H1 (cell line): ENCODE results near the gene RAET1G. TPM values are rescaled to one million over a fixed set of nuclear protein-coding genes. Genes with fewer than 3 reads are reported as not detected.

Source experiments
- CTCF ChIA-PET: fragments of 300-600 bp; sonication (Branson Sonifier 250); formaldehyde crosslinking; loops from one replicate; lab custom pipeline; 2021; ENCODE audit not compliant: partially characterized antibody; lab: Charles Lee
- POLR2A ChIA-PET: fragments of 300-600 bp; sonication (Branson Sonifier 250); formaldehyde crosslinking; loops from one replicate; lab custom pipeline; 2021; ENCODE audit warnings: inconsistent platforms; ENCODE audit not compliant: partially characterized antibody; lab: Charles Lee
- DNase-seq, 2 experiments: peaks; one replicate each; pipeline versions ENCODE4 v3.0.0 to v3.0.0-alpha.2; 2010 to 2022; ENCODE audit warnings: low spot score in 2 of 2, low read depth in 1 of 2, mixed read lengths in 1 of 2
- FAIRE-seq: peaks from 2 replicates; lab custom pipeline; 2011; peaks lifted over from hg19 to GRCh38; lab: Jason Lieb, UNC
- H2AFZ ChIP-seq: 2 replicates; pipeline ENCODE4 v1.8.1; 2012; ENCODE audit warnings: low read length, inconsistent platforms
- H2AK5ac ChIP-seq: 2 replicates; pipeline ENCODE4 v1.6.1; 2013; ENCODE audit warnings: low read depth, low read length
- H2BK120ac ChIP-seq: replicated peaks from 2 replicates; pipeline ENCODE3; 2013; ENCODE audit warnings: low read depth, low read length, inconsistent platforms
- H2BK12ac ChIP-seq: 2 replicates; pipeline ENCODE4 v1.6.1; 2013; ENCODE audit warnings: low read depth, low read length
- H2BK15ac ChIP-seq: 2 replicates; pipeline ENCODE4 v1.6.1; 2013; ENCODE audit warnings: low read length
- H2BK20ac ChIP-seq: 2 replicates; pipeline ENCODE4 v1.6.1; 2013; ENCODE audit warnings: low read length
- H2BK5ac ChIP-seq: 2 replicates; pipeline ENCODE4 v1.6.1; 2013; ENCODE audit warnings: low read depth, low read length
- H3K14ac ChIP-seq: 2 replicates; pipeline ENCODE4 v1.6.1; 2013; ENCODE audit warnings: inconsistent platforms; ENCODE audit not compliant: insufficient read length
- H3K18ac ChIP-seq: 2 replicates; pipeline ENCODE4 v1.6.1; 2013; ENCODE audit warnings: low read length; ENCODE audit errors: extremely low read depth
- H3K23ac ChIP-seq: 2 replicates; pipeline ENCODE4 v1.6.1; 2013; ENCODE audit warnings: inconsistent platforms; ENCODE audit not compliant: insufficient read length
- H3K23me2 ChIP-seq: 2 replicates; pipeline ENCODE4 v1.6.1; 2013; ENCODE audit warnings: low read depth, low read length
- H3K27ac ChIP-seq: 2 replicates; pipeline ENCODE4 v1.6.1; 2011; ENCODE audit warnings: low read depth, low read length, inconsistent platforms
- H3K27me3 ChIP-seq, 4 experiments: replicated peaks in 1 of 4; 1 replicate in 1 of 4; 2 replicates in 3 of 4; pipeline versions ENCODE4 v1.6.1 to v1.8.1; 2011 to 2013; ENCODE audit warnings: low read length in 3 of 4, mild to moderate bottlenecking in 3 of 4, inconsistent platforms in 2 of 4, mixed read lengths in 2 of 4, moderate library complexity in 1 of 4; ENCODE audit not compliant: control insufficient read depth in 3 of 4, insufficient read depth in 3 of 4; ENCODE audit errors: extremely low read depth in 1 of 4
- H3K36me3 ChIP-seq, 4 experiments: 2 replicates each; pipeline versions ENCODE4 v1.6.1 to v1.8.1; 2011 to 2013; ENCODE audit warnings: mild to moderate bottlenecking in 4 of 4, low read length in 3 of 4, moderate library complexity in 2 of 4, control low read depth in 1 of 4, inconsistent platforms in 1 of 4; ENCODE audit not compliant: insufficient read depth in 4 of 4, control insufficient read depth in 2 of 4
- H3K4ac ChIP-seq: replicated peaks from 2 replicates; pipeline ENCODE3; 2013; ENCODE audit warnings: low read length, low read depth, mixed read lengths, inconsistent platforms; ENCODE audit not compliant: insufficient read length
- H3K4me1 ChIP-seq, 4 experiments: replicated peaks in 1 of 4; 1 replicate in 1 of 4; 2 replicates in 3 of 4; pipeline versions ENCODE4 v1.6.1 to v1.8.1; 2011 to 2013; ENCODE audit warnings: low read length in 3 of 4, inconsistent platforms in 2 of 4, mixed read lengths in 1 of 4; ENCODE audit not compliant: insufficient read depth in 4 of 4, control insufficient read depth in 3 of 4
- H3K4me2 ChIP-seq, 2 experiments: 2 replicates each; pipeline versions ENCODE4 v1.6.1 to v1.8.1; 2011 to 2013; ENCODE audit warnings: low read depth in 2 of 2, low read length in 2 of 2, control low read depth in 1 of 2, inconsistent platforms in 1 of 2, mild to moderate bottlenecking in 1 of 2; ENCODE audit not compliant: insufficient read depth in 1 of 2
- H3K4me3 ChIP-seq, 4 experiments: fragments of 200-600, 300-600 bp in 1 of 4; sonication (generic), shearing (Covaris generic), sonication (Bioruptor Twin) in 1 of 4; 2 replicates each; pipeline versions ENCODE4 v1.5.1 to v1.8.1; 2011 to 2016; ENCODE audit warnings: low read length in 4 of 4, low read depth in 3 of 4, control low read depth in 2 of 4, inconsistent platforms in 2 of 4, mild to moderate bottlenecking in 2 of 4, mixed read lengths in 1 of 4, moderate library complexity in 1 of 4; ENCODE audit not compliant: insufficient read depth in 2 of 4; ENCODE audit errors: extremely low read depth in 1 of 4
- H3K56ac ChIP-seq: replicated peaks from 2 replicates; pipeline ENCODE3; 2013; ENCODE audit warnings: low read depth, mild to moderate bottlenecking, mixed read lengths, low read length, inconsistent platforms; ENCODE audit not compliant: insufficient read length
- H3K79me1 ChIP-seq: 2 replicates; pipeline ENCODE4 v1.6.1; 2013; ENCODE audit warnings: low read depth, low read length, control low read depth
- H3K79me2 ChIP-seq, 2 experiments: 2 replicates each; pipeline versions ENCODE4 v1.6.1 to v1.8.1; 2012 to 2013; ENCODE audit warnings: low read length in 2 of 2, mild to moderate bottlenecking in 2 of 2, inconsistent platforms in 1 of 2; ENCODE audit not compliant: insufficient read depth in 2 of 2, control insufficient read depth in 1 of 2
- H3K9ac ChIP-seq, 4 experiments: replicated peaks in 1 of 4; 1 replicate in 1 of 4; 2 replicates in 3 of 4; pipeline versions ENCODE4 v1.6.1 to v1.8.1; 2011 to 2013; ENCODE audit warnings: low read depth in 3 of 4, low read length in 3 of 4, control low read depth in 2 of 4, mild to moderate bottlenecking in 2 of 4, moderate library complexity in 2 of 4, inconsistent platforms in 1 of 4; ENCODE audit errors: extremely low read depth in 1 of 4
- H3K9me3 ChIP-seq, 2 experiments: 2 replicates each; pipeline versions ENCODE4 v1.6.1 to v1.8.1; 2012 to 2013; ENCODE audit warnings: mild to moderate bottlenecking in 2 of 2, moderate library complexity in 2 of 2, control low read depth in 1 of 2, inconsistent platforms in 1 of 2, low read depth in 1 of 2, low read length in 1 of 2, mixed read lengths in 1 of 2; ENCODE audit not compliant: insufficient read depth in 2 of 2
- H4K20me1 ChIP-seq, 2 experiments: replicated peaks in 1 of 2; 2 replicates each; pipeline versions ENCODE3 to v1.8.1; 2011 to 2013; ENCODE audit warnings: inconsistent platforms in 2 of 2, low read length in 2 of 2, mild to moderate bottlenecking in 1 of 2; ENCODE audit not compliant: insufficient read depth in 2 of 2, control insufficient read depth in 1 of 2
- H4K5ac ChIP-seq: 2 replicates; pipeline ENCODE4 v1.6.1; 2013; ENCODE audit warnings: low read length, low read depth, mixed read lengths, inconsistent platforms; ENCODE audit not compliant: insufficient read length
- H4K8ac ChIP-seq: 2 replicates; pipeline ENCODE4 v1.8.0; 2013; ENCODE audit warnings: mild to moderate bottlenecking, moderate library complexity, low read length, inconsistent platforms; ENCODE audit not compliant: insufficient read depth; ENCODE audit errors: extremely low read depth
- H4K91ac ChIP-seq: replicated peaks from 2 replicates; pipeline ENCODE3; 2013; ENCODE audit warnings: low read length, mixed read lengths, inconsistent platforms; ENCODE audit not compliant: insufficient read length
- BACH1 ChIP-seq: IDR thresholded peaks from 2 replicates; pipeline ENCODE4 v1.6.1; 2012; ENCODE audit warnings: low read length, improper control_type of control experiment
- EGR1 ChIP-seq: IDR thresholded peaks from 2 replicates; pipeline ENCODE4 v1.6.1; 2011; ENCODE audit warnings: low read depth, low read length, borderline replicate concordance
- JUND ChIP-seq: IDR thresholded peaks from 2 replicates; pipeline ENCODE4 v1.6.1; 2011; ENCODE audit warnings: mild to moderate bottlenecking, improper control_type of control experiment, low read length
- MAFK ChIP-seq: IDR thresholded peaks from 2 replicates; pipeline ENCODE4 v1.6.1; 2012; ENCODE audit warnings: low read depth, mild to moderate bottlenecking, improper control_type of control experiment, low read length
- SIX5 ChIP-seq: IDR thresholded peaks from 2 replicates; pipeline ENCODE4 v1.6.1; 2011; ENCODE audit warnings: mild to moderate bottlenecking, low read depth, low read length
- SP2 ChIP-seq: IDR thresholded peaks from 2 replicates; pipeline ENCODE4 v1.6.1; 2012; ENCODE audit warnings: mild to moderate bottlenecking, low read length, inconsistent platforms
- SUZ12 ChIP-seq: fragments of 200-600 bp; sonication (generic); IDR thresholded peaks from 2 replicates; pipeline ENCODE4 v1.6.1; 2012; ENCODE audit warnings: mild to moderate bottlenecking, inconsistent platforms, low read length, moderate library complexity, mixed read lengths
- WGBS, 2 experiments: shearing (Covaris generic) in 1 of 2; methylation state at CpG; one replicate each; pipeline versions ENCODE4 v1.1.6 to v1.1.7; 2013 to 2015; ENCODE audit warnings: low lambda C conversion rate in 2 of 2, mixed read lengths in 2 of 2, inconsistent platforms in 1 of 2, low coverage in 1 of 2, missing lambda C conversion rate in 1 of 2; ENCODE audit not compliant: insufficient replicate concordance in 2 of 2, insufficient coverage in 1 of 2, insufficient read length in 1 of 2; ENCODE audit errors: extremely low coverage in 1 of 2, missing lambda C conversion rate in 1 of 2; 5-methylcytosine and 5-hydroxymethylcytosine counted together
- polyA plus RNA-seq, 7 experiments: library from polyadenylated mRNA; depleted of rRNA in 3 of 7; stranded (reverse) in 5 of 7; unstranded in 2 of 7; fragments of >200 nt in 5 of 7; fragments of 200-250 nt in 2 of 7; gene quantifications; 1 replicate in 5 of 7; 2 replicates in 1 of 7; 4 replicates in 1 of 7; pipeline versions ENCODE4 v1.2.1 to v1.2.3, GENCODE V29; 2011 to 2013; ENCODE audit warnings: missing spikeins in 2 of 7, mixed read lengths in 2 of 7
- total RNA-seq: library from RNA; stranded (reverse); fragmentation: NEBNext Ultra II Directional; extraction: Animal tissue kit (Norgen Biotek cat#: 25700); gene quantifications from 2 replicates; pipeline ENCODE4 v1.2.1, GENCODE V29; 2021
- TF ChIP-seq, protein P1 (sequence below): IDR thresholded peaks from 2 replicates; pipeline ENCODE4 v1.6.1; 2012; ENCODE audit warnings: inconsistent platforms
- TF ChIP-seq, protein P2 (sequence below), 3 experiments: IDR thresholded peaks; 1 replicate in 2 of 3; 2 replicates in 1 of 3; pipeline versions ENCODE4 v1.5.1 to v1.6.1; 2011; ENCODE audit warnings: low read length in 3 of 3, mild to moderate bottlenecking in 3 of 3, inconsistent platforms in 2 of 3, low read depth in 1 of 3, moderate library complexity in 1 of 3; ENCODE audit not compliant: insufficient read depth in 1 of 3; ENCODE audit errors: control extremely low read depth in 1 of 3
- TF ChIP-seq, protein P3 (sequence below): IDR thresholded peaks from 2 replicates; pipeline ENCODE4 v1.6.1; 2012; ENCODE audit warnings: inconsistent platforms

The RAET1G gene
- total and polyA plus RNA-seq, 2 of the 8 experiments (the other 6 are each of a cell fraction or from before 2014, with no cell fraction given), result 0.08 TPM; not detected in 1

DNA sequence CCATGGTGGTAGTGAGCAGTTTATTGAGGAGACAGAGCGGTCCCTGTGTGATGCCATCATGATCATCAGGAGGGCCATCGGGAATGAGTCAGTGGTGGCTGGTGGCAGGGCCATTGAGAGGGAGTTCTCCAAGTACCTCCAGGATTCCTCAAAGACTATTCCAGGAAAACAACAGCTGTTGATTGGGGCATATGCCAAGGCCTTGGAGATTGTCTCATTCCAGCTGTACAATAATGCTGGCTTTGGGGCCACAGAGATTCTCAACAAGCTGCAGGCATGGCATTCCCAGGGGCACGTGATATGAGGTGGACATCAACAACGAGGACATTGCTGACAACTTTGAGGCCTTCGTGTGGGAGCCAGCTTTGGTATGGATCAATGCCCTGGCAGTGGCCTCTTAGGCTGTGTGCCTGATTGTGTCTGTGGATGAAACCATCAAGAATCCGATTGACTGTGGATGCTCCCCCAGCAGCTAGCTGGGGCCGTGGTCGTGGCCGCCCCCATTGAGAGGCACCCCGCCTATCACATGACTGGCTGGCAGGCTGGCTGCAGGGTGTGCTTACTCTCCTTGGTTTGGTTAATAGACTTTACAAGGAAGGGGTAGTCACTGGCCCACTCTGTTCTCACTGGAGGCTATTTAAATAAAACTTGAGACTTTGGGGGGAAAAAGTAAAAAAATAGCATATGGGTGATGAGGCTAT is 41.7 kb downstream of the RAET1G start:
- no peak overlapping the region for H2BK120ac ChIP-seq
- no peaks in the 10 kb centered on the region for H3K79me1 ChIP-seq
- H3K56ac ChIP-seq, result no peak overlapping the region
- peaks cover 0 to 3% (median 0%) of the 10 kb centered on the region in 4 experiments; a peak in 3 of 7 replicates for H3K27me3 ChIP-seq
- no peak for FAIRE-seq
- H3K4me2 ChIP-seq, result no peak overlapping the region
- no peak overlapping the region for H2AK5ac ChIP-seq
- H2BK5ac ChIP-seq, result no peak overlapping the region
- H2BK12ac ChIP-seq, result no peak overlapping the region
- no peaks in the 10 kb centered on the region for H3K9me3 ChIP-seq
- no peak overlapping the region for H3K9ac ChIP-seq
- ChIA-PET POLR2A (no interaction called here), CTCF (interaction anchor here (1.1 to 3.5 kb wide), 5 partner anchors 13 to 46 kb away, joined by 3 to 11 read pairs (median 5); no protein-coding TSS in a partner anchor)
- H4K8ac ChIP-seq, result no peak overlapping the region; the same call in 1 of the 2 replicates
- no peak overlapping the region for H3K27ac ChIP-seq
- H3K23ac ChIP-seq, result no peak overlapping the region
- no peak overlapping the region for H2BK15ac ChIP-seq
- H4K20me1 ChIP-seq, result no peaks in the 10 kb centered on the region
- H4K5ac ChIP-seq, result no peak overlapping the region
- 87% methylated on average over 10 of the region's 10 CpGs; no CpG with 5 or more reads in 1 of the 2 experiments for WGBS, 2 experiments
- H3K14ac ChIP-seq, result no peak overlapping the region
- H2BK20ac ChIP-seq, result no peak overlapping the region
- H3K4me3 ChIP-seq, result no peak overlapping the region
- H4K91ac ChIP-seq, result no peak overlapping the region
- no peak overlapping the region for H3K4ac ChIP-seq
- no peak overlapping the region for H2AFZ ChIP-seq
- no peak for DNase-seq
- H3K23me2 ChIP-seq, result no peaks in the 10 kb centered on the region
- no peaks in the 10 kb centered on the region for H3K79me2 ChIP-seq
- H3K4me1 ChIP-seq, result no peaks in the 10 kb centered on the region; a peak in 1 of 7 replicates
- no peak overlapping the region for H3K18ac ChIP-seq
- no peaks in the 10 kb centered on the region for H3K36me3 ChIP-seq
- TF ChIP-seq, protein P1, sequence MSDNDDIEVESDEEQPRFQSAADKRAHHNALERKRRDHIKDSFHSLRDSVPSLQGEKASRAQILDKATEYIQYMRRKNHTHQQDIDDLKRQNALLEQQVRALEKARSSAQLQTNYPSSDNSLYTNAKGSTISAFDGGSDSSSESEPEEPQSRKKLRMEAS, result no peak
- TF ChIP-seq MAFK, result no peak
- TF ChIP-seq, protein P2, sequence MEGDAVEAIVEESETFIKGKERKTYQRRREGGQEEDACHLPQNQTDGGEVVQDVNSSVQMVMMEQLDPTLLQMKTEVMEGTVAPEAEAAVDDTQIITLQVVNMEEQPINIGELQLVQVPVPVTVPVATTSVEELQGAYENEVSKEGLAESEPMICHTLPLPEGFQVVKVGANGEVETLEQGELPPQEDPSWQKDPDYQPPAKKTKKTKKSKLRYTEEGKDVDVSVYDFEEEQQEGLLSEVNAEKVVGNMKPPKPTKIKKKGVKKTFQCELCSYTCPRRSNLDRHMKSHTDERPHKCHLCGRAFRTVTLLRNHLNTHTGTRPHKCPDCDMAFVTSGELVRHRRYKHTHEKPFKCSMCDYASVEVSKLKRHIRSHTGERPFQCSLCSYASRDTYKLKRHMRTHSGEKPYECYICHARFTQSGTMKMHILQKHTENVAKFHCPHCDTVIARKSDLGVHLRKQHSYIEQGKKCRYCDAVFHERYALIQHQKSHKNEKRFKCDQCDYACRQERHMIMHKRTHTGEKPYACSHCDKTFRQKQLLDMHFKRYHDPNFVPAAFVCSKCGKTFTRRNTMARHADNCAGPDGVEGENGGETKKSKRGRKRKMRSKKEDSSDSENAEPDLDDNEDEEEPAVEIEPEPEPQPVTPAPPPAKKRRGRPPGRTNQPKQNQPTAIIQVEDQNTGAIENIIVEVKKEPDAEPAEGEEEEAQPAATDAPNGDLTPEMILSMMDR (IDR thresholded peaks at IDR 0.05; ENCODE audit: control extremely low read depth in 1 of 3, insufficient read depth in 1 of 3, low read depth in 1 of 3, low read length in 3 of 3), result no peak
- no peak for TF ChIP-seq SP2
- TF ChIP-seq JUND, result no peak
- no peak for TF ChIP-seq SIX5
- TF ChIP-seq, protein P3, sequence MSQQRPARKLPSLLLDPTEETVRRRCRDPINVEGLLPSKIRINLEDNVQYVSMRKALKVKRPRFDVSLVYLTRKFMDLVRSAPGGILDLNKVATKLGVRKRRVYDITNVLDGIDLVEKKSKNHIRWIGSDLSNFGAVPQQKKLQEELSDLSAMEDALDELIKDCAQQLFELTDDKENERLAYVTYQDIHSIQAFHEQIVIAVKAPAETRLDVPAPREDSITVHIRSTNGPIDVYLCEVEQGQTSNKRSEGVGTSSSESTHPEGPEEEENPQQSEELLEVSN, result no peak
- no peak for TF ChIP-seq EGR1
- TF ChIP-seq BACH1, result no peak
- TF ChIP-seq SUZ12, result no peak
